Nucleus accumbens (tissue), 56 donors: ENCODE results near the gene TWIST1.

Experiments used
- DNase-seq, 56 donors: peaks; one replicate each; lab custom pipeline; 2025; lab: John Stamatoyannopoulos, UW

TWIST1 gene

GRCh38 chr7:19113855-19114550, 3.4 kb downstream of the TWIST1 start:
- DNase-seq, result no peak

- DNase-seq, result no peak
Measured at GRCh38 chr7:19113002-19113350, 4.5 kb downstream of the TWIST1 start.

- DNase-seq, result no peak
Measured at GRCh38 chr7:19112274-19113001, 5.0 kb downstream of the TWIST1 start.

GRCh38 chr7:19111474-19112273, 5.8 kb downstream of the TWIST1 start:
- no peak for DNase-seq

- DNase-seq, result no peak
Measured at GRCh38 chr7:19110776-19111175, 6.7 kb downstream of the TWIST1 start.

- no peak for DNase-seq
Measured at GRCh38 chr7:19110026-19110730, 7.3 kb downstream of the TWIST1 start.

- DNase-seq, result no peak
Measured at GRCh38 chr7:19109000-19109946, 8.2 kb downstream of the TWIST1 start.

- no peak for DNase-seq
Measured at GRCh38 chr7:19107356-19108146, 9.9 kb downstream of the TWIST1 start.

GRCh38 chr7:19107081-19107355, 10.4 kb downstream of the TWIST1 start:
- no peak for DNase-seq

GRCh38 chr7:19106241-19107080, 11.0 kb downstream of the TWIST1 start:
- DNase-seq, result no peak

- DNase-seq, result no peak
Measured at GRCh38 chr7:19105546-19105945, 11.9 kb downstream of the TWIST1 start.

GRCh38 chr7:19104811-19105210, 12.6 kb downstream of the TWIST1 start:
- no peak for DNase-seq

GRCh38 chr7:19102884-19103283, 14.6 kb downstream of the TWIST1 start:
- DNase-seq, result no peak

GRCh38 chr7:19101909-19102308, 15.5 kb downstream of the TWIST1 start:
- DNase-seq, result no peak

- DNase-seq, result no peak
Measured at GRCh38 chr7:19101472-19101871, 16.0 kb downstream of the TWIST1 start.

GRCh38 chr7:19099924-19100323, 17.5 kb downstream of the TWIST1 start:
- no peak for DNase-seq

GRCh38 chr7:19099194-19099593, 18.2 kb downstream of the TWIST1 start:
- no peak for DNase-seq

- no peak for DNase-seq
Measured at GRCh38 chr7:19098510-19098909, 18.9 kb downstream of the TWIST1 start.
